GM18498 (cell line): Measurements from ENCODE around the gene ASIC3.
"Not testable (repeated sequence)": the region's sequence is repeated elsewhere in the genome, so short reads cannot be mapped to it uniquely, and the experiment has no call there.

Experiments
- ATAC-seq: cut with Tn5 transposase; IDR thresholded peaks from one replicate; pipeline ENCODE4 v1.9.1; 2021; ENCODE audit warnings: mild to moderate bottlenecking, moderate library complexity; ENCODE audit not compliant: unreplicated experiment

Gene ASIC3

DNA sequence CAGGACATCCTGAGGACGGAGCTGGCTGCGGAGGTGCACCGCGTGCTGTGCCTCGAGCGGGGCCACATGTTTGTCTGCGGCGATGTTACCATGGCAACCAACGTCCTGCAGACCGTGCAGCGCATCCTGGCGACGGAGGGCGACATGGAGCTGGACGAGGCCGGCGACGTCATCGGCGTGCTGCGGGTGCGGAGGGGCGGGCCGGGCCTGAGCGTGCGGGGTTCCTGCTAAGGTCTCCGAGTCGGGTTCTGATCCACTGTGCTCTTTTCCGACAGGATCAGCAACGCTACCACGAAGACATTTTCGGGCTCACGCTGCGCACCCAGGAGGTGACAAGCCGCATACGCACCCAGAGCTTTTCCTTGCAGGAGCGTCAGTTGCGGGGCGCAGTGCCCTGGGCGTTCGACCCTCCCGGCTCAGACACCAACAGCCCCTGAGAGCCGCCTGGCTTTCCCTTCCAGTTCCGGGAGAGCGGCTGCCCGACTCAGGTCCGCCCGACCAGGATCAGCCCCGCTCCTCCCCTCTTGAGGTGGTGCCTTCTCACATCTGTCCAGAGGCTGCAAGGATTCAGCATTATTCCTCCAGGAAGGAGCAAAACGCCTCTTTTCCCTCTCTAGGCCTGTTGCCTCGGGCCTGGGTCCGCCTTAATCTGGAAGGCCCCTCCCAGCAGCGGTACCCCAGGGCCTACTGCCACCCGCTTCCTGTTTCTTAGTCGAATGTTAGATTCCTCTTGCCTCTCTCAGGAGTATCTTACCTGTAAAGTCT, 34.4 kb upstream of the ASIC3 start:
- ATAC-seq: peak; percentile 52

DNA sequence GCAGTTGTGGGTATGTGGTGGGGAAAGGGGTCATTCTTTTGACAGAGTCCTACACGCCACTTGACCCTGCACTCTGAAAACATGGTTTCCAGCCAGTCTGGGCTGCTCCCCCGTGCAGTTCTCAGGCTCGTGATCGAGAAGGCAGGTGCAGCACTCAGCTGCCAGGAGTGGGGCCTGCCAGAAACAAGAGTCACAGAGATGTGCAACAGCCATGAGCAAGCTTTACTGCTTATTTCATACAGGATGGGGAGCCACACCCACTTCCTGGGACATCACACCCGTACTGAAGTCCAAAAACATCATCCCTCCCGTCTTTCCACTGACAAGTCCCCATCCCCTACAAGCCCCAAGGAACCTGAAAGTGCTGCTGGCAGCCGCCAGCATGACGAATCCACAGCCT, 33.4 kb upstream of the ASIC3 start:
- ATAC-seq: no peak

DNA sequence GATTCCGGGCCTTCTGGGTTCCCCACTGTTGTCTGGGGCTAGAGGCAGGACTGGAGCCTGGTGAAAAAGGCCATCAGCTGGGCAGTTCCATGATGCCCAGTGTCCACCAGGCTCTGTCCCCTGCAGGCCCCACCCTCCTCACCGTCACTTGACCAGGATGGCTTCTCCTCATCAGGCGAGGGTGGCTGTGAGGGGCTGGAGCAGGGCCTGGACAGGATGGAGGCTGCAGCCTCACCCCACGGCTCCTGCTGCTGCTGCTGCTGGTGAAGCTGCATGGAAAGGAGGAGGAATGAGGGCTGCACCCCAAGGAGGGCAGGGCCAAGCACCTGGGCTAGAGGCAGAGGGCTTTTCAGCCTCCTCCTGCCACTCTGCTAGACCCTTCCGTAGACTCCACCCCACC, 32.4 kb upstream of the ASIC3 start:
- no peak for ATAC-seq

DNA sequence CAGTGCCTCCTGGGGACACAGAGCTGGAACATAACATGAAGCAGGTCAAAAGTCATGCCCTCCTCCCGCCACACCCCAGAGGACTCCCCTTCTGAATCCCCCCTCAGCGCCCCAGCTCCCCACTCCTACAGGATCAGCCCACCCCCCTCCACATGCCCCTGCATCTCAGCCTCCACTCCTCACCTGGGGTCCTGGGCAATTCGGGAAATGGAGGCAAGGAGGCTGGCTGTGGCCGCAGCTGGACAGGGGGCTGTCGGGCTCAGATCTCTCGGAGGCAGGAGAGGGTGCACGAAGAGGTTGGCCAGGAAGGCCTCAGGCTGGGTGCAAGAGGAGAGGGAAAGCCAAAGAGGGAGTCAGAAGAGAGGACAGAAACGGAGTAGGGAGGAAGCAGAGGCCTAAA, 31.8 kb upstream of the ASIC3 start:
- no peak for ATAC-seq

DNA sequence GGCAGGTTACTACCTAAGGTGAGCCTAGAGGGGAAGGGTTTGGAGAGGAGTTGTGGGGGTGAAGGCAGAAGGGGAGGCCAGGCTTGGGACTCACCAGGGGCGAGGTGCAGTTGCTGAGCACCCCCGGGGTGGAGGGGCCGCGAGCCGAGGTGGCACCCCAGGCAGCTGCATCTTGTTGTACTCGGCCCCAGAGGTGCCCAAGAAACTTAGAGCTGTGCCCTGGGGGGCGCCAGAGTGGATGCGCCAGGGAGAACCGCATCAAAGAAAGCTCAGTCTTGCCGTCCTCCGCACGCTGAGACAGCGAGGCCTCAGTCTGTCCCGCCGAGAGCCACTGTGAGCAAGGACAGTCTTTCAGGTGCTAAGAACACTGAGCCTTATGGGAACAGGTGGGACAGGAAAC, 31.4 kb upstream of the ASIC3 start:
- no peak for ATAC-seq

DNA sequence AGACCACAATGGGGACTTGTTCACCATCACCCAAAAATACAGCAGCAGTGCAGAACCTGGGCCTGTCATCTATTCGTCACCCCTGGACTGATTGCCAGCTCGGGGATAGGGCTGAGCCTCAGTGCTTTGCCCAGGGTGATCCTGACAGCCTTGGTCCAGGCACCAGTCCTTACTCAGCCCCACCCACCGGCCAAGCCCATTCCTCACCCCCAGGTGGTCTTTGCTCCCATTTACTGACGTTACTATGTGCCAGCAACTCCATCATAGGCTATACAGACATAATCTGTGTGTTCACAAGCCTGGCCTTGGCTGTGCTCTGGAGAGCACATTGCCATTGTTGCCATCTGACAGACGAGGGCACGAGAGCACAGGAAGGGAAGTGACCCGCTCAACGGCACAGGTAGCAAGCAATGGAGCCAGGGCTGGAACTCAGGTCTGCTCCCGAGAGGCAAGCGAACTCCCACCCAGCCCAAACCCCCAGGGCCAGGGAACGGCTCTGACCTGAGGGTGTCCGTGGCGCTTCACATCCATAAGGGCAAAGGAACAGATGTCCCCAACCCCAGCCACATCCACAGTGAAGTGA, 30.9 kb upstream of the ASIC3 start:
- no peak for ATAC-seq

DNA sequence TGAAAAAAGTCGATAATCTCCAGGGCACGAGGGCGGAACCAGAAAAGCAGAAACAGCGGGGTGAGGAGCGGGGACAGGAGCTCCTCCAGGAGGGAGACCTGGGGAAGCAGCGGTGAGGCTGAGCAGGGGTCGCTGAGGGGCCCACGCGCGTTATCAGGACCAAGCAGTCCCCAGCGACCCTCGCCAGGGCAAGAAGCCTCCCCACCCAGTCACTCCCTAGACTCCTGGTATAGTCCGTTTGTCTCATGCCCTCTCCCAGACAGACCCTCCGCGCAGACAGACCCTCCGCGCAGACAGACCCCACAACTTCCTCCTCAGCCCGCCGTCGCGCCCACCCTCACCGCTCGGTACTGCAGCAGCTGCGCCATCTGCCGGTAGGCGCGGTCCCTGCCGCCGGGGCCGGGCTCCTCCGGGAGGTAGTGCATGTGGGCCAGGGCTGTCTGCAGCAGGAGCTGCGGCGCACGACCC, 30.3 kb upstream of the ASIC3 start:
- peak; percentile 58 for ATAC-seq

DNA sequence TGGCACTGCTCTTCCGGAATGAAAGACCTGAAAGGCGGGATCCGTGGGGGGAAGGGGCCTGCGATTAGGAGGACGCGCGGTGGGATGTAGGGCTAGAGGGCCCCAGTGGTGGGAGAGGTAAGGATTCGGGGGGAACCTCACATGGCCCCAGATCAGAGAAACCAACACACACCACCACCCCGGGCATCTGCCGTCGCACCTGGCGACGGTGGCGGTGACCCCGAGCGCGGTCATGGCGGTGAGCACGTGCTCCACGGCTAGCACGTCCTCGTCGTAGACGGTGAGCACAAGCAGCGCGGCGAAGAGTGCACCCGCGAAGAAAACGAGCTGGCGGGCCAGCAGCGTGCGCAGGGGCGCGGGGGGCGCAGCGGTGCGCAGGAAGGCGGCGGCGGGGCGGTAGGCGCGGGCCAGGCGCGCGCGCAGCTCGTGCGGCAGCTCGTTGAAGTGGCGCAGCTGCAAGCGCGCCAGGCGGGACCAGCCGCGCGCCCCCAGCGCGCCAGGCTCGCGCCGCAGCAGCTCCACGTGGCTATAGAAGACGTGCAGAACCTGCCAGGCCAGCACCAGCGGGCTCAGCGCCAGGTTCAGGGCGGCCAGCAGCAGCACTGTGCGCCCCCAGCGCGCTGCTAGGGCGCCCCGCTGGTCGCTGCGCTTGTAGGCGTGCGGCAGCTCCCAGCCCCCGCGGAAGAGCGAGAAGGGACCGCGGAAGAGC, 29.8 kb upstream of the ASIC3 start:
- no peak for ATAC-seq

DNA sequence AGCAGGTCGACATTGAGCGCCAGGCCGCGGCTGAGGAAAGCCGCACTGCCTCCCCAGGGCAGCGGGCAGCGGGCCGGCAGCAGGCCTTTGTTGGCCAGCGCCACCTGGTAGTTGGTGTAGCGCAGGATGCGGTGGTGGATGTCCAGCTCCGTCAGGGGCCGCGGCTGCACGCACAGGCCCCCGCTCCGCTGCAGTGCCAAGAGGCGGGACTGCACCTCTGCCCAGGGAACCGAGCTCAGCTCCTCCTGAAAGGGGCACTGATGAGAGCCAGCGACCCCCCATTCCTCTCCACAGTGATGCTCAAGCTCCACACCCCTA, 29.2 kb upstream of the ASIC3 start:
- no peak for ATAC-seq

DNA sequence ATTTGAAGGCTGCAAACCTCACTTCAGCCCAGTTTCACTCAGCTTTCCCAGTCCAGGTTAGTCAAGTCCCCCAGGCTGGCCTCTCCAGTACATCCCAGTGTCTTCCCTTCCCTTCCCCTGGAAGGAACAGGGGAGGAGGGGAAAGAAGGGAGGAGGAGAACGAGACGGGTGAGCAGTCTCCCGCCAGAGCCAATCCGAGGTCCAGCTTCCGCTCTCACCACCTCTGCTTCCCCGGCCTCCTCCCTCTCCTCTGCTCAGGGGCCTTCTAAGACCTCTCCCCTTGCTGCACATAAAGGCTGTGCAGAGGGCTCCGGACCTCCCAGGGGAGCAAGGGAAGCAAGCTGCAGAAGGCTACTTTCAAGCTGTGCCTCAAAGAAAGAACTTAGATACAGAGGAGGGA, 28.1 kb upstream of the ASIC3 start:
- ATAC-seq: no peak

DNA sequence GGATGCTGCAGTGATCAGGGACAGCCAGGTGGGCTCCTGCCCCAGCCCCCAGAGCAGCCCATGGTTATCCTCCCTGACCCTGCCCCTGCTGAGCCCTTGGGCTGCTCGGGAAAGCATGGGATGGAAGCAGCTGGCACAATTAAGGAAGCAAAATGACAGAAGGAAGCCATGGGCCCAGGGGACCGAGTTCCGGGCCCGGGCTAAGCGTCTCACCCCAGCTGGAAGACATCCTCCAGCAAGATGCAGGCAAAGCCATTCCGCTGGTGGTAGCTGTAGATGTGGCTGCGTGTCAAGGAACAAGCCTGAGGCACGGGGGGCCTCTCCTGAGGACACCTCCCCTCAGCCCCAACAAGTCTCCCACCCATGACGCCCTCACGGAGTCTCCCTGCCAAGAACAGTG, 25.1 kb upstream of the ASIC3 start:
- no peak for ATAC-seq

DNA sequence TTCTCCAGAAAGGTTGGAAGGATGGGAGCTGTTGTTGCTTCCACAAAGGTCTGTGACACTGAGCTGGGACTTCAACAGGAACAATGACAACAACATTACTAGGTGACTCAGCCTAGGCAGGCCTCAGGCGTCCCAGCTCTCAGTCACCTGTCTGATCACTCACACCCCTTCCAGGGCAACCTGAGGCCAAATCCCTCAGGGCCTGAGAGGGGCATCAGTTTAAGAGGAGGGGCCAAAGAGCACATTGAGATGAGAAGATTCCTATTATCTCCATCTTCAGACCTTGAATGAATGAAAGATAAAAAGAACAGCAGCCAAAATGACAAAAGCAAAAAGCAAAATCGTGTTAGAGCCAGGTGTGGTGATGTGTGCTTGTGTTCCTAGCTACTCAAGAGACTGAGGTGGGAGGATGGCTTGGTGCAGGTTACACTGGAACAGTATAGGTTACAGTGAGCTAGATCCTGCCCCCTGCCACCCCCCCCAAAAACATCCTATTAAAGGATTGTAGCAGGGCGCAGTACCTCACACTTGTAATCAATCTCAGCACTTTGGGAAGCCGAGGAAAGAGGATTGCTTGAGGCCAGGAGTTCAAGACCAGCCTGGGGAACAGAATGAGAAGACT, 23.8 kb upstream of the ASIC3 start, which contains the start of gene ATG9B:
Gene ATG9B (minus strand): TSS at position 60 of the 622 bp plus-strand sequence. CDS start 71 bp downstream, outside the sequence.
- no peak for ATAC-seq

DNA sequence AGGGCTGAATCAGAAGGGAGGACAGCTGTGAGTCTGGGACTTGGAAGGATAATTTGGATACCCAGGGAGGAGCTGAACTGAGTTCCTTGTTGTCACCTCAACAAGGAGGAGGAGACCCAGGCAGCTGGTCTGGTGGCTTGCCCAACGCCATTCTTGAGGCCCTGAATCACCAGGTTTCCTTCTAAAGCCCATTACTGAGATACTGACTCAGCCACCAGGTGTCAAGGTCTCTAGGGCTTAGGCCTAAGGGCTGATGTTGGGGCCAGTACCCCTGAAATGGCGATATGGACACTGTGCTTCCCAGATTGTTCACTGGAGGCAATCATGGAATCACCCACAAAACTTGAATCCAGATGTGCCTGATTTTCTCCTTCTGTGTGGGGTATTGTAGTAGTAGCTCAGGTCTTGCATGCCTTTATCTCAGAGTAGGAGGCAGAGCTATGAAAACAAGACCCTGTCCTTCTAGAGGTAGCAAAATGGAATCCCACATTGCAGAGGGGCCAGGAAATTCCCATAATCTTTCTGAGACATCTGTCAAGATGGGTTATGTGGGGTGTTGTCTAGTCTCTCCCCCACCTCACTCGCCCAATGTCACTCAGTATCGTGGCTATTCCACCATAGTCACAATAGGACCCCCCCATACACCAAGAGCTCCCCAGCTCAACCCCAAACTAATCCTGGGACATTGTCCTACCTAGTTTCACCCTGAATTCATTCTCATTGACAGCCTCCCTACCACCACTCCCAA, 22.2 kb upstream of the ASIC3 start:
- no peak for ATAC-seq

DNA sequence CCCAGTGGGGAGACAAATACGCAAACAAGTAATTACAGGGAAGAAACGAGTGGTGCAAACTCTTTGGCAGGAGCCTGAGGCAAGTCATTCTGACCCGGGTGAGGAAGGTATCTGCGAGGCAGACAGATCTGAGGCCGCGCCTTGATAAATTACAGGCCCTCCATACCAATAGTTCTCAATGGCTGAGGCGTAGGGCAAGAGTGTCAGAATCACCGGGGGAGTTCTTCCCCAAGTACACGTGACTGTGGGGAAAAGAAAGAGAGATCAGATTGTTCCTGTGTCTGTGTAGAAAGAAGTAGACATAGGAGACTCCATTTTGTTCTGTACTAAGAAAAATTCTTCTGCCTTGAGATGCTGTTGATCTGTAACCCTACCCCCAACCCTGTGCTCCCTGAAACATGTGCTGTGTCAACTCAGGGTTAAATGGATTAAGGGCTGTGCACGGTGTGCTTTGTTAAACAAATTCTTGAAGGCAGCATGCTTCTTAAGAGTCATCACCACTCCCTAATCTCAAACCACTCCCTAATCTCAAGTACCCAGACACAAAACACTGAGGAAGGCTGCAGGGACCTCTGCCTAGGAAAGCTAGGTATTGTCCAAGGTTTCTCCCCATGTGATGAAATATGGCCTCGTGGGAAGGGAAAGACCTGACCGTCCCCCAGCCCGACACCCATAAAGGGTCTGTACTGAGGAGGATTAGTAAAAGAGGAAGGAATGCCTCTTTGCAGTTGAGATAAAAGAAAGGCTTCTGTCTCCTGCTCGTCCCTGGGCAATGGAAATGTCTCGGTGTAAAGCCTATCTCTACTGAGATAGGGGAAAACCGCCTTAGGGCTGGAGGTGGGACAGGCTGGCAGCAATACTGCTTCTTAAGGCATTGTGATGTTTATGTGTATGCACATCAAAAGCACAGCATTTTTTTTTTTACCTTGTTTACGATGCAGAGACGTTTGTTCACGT, 21.3 kb upstream of the ASIC3 start:
- ATAC-seq: not testable (repeated sequence)

DNA sequence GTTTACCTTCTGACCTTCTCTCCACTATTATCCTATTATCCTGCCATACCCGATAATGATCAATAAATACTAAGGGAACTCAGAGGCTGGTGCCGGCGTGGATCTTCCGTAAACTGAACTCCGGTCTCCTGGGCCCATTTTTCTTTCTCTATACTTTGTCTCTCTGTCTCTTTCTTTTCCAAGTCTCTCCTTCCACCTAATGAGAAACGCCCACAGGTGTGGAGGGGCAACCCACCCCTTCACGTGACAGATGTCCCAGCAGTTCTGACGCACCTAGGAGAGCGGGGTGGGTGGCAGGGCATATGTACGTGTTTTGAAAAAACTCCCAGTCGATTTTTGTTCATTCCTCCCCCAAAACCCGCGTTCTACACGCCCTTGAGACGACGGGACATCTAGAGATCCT, 20.6 kb upstream of the ASIC3 start:
- peak; percentile 2 for ATAC-seq

DNA sequence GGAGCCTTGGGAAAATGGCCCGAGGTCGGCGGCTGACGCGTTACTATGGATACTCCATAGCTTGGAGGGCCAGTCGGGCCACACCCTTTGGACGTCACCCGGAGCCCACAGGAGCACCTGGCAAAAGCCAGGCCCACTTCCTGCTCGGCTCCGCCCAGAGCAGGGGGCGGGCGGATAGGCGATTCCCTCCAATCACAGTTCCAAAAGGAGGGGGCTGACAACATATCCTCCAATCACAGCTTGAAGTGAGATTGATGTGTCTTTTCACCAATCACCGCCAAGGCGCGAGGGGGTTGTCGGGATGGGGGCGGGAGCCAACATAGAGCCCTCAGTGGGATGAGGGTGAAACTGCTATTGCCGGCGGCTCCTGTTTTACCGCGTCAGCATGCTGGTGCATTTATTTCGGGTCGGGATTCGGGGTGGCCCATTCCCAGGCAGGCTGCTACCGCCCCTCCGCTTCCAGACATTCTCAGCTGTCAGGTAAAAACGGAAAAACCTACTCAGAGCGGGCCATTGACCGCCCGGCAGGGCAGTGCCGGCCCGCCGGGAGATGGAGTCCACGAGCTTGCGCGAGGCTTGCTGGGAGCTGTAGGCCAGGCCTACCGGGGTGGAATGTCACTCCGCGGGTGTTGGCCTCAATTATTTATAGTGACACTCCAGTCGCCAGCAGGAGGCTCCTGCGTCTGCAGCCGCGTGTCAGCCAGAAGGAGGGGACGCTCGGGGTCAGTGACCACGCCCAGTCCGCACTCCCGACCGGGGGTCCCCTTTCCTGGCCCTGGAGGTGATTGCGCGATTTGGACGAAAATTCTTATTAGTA, 20.0 kb upstream of the ASIC3 start, which contains the start of gene ABCB8:
Gene ABCB8 (plus strand): TSS at position 320 of the 817 bp plus-strand sequence. CDS start 66 bp downstream, at position 386.
- peak; percentile 94 for ATAC-seq

DNA sequence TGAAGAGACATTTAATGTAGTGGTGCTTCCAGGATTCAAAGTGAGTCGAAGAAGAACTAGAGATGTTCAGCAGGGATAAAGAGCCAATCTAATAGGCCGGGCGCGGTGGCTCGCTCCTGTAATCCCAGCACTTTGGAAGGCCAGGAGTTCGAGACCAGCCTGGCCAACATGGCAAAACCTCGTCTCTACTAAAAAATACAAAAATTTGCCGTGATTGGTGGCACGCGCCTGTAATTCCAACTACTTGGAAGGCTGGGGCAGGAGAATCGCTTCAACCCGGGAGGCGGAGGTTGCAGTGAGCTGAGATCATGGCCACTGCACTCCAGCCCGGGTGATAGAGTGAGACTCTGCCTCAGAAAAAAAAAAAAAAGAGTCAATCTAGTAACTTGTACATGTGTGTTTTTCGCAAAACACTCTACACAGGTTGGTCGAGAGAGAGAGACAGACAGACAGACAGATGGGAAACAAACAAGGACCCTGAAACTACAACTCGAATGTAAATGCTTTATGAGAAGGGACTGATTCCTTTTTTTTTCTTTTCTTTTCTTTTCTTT, 19.3 kb upstream of the ASIC3 start:
- no peak for ATAC-seq

DNA sequence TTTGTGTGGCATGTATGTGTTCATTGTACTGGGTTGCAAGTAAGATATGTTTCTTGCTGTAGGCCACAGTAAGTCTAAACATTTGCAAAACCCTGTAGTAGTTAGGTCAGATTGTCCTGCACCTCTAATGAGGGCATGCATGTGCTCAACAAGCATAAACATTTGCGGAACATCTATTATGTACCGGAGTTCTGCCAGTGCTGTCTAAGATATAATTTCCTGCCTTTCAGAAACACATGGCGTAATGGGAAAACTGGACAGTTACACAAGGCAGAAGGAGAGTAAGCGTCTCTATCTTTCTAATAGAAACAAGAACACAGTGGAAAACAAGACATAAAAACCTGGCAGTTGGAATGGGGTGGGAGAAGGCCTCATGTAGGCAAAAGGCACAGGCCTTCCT, 17.3 kb upstream of the ASIC3 start:
- no peak for ATAC-seq
